Activated gamma-delta T cell treated with anti-CD3 and anti-CD28 coated beads, Interleukin-2, amount 50 U/mL, for 16 hours (primary cell): ENCODE measurements around the gene SLC25A11.
A peak's percentile ranks its signal among the peaks of the same experiment; 100 is the strongest.
"Not testable (repeated sequence)": the region's sequence is repeated elsewhere in the genome, so short reads cannot be mapped to it uniquely, and the experiment has no call there.

ENCODE experiments used
- DNase-seq: peaks from one replicate; pipeline ENCODE4 v3.0.0-alpha.2; 2020; ENCODE audit warnings: low read depth

Gene SLC25A11

GRCh38 chr17:4945176-4945943 is 5.5 kb upstream of the SLC25A11 start:
- peak; percentile 76 for DNase-seq

GRCh38 chr17:4944554-4945175 is 4.8 kb upstream of the SLC25A11 start:
- DNase-seq = no peak

- peak; percentile 41 for DNase-seq
Observed at GRCh38 chr17:4944163-4944553, 4.3 kb upstream of the SLC25A11 start.

GRCh38 chr17:4942760-4943508 is 3.1 kb upstream of the SLC25A11 start:
- no peak for DNase-seq

- DNase-seq = no peak
Observed at GRCh38 chr17:4941319-4941610, 1.4 kb upstream of the SLC25A11 start.

DNA sequence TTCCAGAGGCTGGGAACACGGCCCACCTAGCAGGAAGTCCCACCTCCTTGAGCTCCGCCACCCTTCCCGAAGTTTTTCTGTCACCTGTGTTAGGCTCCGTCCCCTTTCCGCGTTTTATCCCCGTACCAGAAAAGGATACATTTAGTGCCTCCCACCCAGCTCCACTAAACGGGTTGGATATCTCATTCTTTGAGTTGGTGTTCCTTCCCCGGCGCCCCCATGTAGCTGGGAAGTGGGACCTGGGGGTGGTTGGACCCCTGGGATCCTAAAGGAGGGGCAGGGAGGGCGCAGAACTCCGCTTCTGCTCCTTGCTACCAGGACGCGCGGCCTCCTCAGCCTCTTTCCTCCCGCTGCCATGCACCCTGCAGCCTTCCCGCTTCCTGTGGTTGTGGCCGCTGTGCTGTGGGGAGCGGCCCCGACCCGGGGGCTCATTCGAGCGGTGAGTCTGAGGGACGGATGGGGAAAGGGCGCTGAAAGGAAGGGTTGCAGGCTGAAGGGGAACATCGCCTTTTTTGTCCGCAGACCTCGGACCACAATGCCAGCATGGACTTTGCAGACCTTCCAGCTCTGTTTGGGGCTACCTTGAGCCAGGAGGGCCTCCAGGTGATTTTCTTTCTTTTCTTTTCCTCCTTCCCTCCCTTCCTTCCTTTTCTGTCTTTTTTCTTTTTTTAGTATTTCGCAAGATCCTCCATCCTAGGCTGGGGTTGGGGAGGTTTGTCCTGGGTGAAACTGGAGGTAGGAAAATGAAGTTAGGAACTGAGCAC is 891 bp upstream of the SLC25A11 start:
- peak; percentile 12 for DNase-seq

GRCh38 chr17:4939546-4939795 is 375 bp downstream of the SLC25A11 start:
- peak; percentile 9 for DNase-seq

GRCh38 chr17:4938688-4939545 is 929 bp downstream of the SLC25A11 start:
- no peak for DNase-seq

GRCh38 chr17:4938069-4938491 is 1.8 kb downstream of the SLC25A11 start:
- DNase-seq = no peak

DNA sequence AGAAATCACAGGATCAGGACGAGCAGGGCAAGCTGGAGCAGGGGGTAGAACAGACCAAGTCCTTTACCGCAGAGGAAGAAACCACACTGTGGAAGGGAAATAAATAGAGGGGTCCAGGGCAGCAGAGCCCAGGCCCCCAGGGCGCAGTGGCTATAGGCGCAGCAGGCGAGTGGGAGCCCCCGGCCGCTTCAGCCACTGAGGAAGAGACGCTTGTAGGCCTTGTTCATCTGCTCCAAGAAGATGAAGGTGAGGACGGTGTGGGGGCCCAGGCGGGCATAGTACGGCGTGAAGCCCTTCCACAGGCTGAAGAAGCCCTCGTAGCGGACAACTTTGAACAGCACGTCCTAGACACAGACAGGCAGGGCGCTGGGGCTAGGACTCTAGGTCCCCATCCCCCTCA is 2.3 kb downstream of the SLC25A11 start:
- DNase-seq = no peak

DNA sequence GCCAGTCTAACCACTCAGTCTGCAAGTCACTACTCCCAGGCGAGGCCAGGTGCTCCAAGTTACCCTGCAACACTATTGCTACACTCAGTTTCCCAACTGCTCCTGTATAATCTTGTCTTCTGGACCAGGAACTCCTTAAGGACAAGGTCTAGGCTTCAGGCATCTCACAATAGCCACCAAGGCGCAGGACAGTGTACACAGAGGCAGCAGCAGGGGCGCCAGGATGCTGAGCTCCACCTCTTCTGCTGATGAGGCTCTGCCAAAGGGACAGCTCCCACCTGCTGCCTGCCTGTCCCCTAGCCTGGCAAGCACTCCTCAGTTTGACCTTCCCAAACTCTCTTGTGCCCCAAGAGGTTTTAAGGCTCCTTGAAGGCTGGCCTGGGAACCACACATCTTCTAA is 3.4 kb downstream of the SLC25A11 start:
- DNase-seq = no peak

DNA sequence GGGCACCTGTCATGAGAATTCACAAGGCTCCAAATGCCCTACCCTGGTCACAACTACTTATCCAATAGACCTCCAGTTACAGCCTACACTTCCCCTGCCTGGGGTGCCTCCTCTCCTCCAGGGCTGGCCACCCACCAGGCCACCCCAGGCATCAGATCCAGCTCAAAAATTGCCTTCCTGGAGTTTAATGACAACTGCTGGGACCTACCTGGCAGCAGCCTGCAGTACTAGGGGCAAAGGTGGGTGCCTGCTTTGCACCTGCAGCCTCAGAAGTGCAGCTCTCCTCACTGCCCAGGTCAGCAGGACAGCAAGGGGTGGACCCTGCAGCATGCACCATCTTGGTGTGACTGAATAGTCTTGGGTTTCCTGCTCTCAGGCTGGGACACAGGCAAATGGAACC is 4.2 kb downstream of the SLC25A11 start:
- no peak for DNase-seq

GRCh38 chr17:4934173-4934979 is 5.5 kb downstream of the SLC25A11 start:
- no peak for DNase-seq

DNA sequence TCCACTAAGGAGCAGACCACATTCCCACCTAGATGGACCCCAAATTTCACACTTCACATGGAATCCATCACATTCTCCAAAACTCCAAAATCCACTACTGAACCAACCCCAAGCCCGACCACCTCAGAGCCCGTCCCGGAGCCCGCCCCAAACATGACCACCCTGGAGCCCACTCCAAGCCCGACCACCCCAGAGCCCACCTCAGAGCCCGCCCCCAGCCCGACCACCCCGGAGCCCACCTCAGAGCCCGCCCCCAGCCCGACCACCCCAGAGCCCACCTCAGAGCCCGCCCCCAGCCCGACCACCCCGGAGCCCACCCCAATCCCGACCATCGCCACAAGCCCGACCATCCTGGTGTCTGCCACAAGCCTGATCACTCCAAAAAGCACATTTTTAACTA is 6.2 kb downstream of the SLC25A11 start:
- no peak for DNase-seq

DNA sequence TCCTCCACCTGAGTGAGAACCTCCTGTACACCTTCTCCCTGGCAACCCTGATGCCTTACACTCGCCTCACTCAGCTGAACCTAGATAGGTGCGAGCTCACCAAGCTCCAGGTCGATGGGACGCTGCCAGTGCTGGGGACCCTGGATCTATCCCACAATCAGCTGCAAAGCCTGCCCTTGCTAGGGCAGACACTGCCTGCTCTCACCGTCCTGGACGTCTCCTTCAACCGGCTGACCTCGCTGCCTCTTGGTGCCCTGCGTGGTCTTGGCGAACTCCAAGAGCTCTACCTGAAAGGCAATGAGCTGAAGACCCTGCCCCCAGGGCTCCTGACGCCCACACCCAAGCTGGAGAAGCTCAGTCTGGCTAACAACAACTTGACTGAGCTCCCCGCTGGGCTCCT is 7.1 kb downstream of the SLC25A11 start:
- no peak for DNase-seq

- DNase-seq = no peak
Observed at GRCh38 chr17:4931963-4932362, 7.9 kb downstream of the SLC25A11 start, which contains the start of gene GP1BA. GP1BA (plus strand) TSS chr17:4932277; CDS start chr17:4932605, 328 bp downstream.

- DNase-seq = no peak
Observed at GRCh38 chr17:4928881-4929280, 11.0 kb downstream of the SLC25A11 start.

DNA sequence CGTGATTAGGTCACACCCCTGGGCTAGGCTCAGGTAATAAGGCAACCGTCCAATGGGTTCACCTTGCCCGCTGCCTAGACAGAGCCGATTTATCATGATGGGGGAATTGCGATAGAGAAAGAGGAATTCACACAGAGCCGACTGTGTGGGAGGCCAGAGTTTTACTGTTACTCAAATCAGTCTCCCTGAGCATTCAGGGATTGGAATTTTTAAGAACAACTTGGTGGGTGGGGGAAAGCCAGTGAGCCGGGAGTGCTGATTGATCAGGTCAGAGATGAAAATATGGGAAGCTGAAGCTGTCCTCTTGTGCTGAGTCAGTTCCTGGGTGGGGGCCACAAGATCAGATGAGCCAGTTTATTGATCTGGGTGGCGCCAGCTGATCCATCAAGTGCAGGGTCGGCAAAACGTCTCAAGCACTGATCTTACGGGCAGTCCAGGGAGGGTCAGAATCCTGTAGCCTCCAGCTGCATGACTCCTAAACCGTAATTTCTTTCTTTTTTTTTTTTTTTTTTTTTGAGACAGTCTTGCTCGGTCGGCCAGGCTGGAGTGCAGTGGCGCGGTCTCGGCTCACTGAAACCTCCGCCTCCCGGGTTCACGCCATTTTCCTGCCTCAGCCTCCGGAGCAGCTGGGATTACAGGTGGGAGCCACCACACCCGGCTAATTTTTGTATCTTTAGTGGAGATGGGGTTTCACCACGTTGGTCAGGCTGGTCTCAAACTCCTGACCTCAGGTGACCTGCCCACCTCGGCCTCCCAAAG is 13.1 kb downstream of the SLC25A11 start:
- DNase-seq = not testable (repeated sequence)

DNA sequence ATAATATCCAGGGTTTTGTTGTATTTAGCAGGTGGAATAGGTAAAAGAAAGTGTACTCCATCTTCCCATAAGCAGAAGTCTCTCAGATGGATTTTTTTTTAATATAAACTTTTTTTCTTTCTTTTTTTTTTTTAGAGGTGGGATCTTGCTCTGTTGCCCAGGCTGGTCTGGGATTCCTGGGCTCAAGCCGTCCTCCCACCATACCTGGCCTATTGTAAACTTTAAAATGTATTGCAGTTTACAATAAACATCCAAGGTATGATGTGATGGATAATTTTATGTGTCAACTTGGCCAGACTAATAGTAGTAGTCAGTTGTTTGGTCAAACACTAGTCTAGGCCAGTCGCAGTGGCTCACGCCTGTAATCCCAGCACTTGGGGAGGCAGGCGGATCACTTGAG is 18.5 kb downstream of the SLC25A11 start:
- no peak for DNase-seq
